NCI-H1092 treated with DMSO at 0.1 percent for 48 hours (cell line): ENCODE data around the gene APBA2.

Source experiments
- DNase-seq: peaks from one replicate; lab custom pipeline; 2025; lab: John Stamatoyannopoulos, UW

Gene APBA2

DNA sequence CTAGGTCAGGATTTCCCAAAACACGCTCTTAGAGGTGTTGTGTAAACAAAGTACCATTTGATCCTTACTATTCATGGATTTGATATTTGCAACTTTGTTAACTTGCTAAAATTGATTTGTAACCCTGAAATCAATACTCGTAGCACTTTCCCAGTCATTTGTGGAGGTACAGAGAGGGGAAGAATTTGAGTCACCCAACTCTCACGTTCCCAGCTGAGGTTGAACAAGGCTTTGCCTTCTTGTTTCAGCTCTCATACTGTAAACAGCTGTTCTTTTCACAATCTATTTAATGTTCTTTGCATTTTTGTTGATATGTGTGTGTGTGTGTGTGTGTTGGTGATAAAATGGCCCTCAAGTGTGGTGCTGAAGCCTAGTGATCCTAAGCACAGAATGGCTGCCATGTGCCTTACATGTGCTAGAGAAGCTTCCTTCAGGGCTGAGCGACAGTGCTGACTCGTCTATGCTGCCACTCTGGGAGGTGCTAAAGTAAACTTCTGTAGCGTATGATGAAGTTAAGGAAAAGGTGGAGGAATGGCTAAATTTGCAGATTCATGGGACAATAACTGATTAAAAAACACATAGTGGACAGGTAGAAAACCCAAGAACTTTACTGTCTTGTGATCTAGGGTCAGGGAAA is 173.2 kb downstream of the APBA2 start:
- DNase-seq = no peak

DNA sequence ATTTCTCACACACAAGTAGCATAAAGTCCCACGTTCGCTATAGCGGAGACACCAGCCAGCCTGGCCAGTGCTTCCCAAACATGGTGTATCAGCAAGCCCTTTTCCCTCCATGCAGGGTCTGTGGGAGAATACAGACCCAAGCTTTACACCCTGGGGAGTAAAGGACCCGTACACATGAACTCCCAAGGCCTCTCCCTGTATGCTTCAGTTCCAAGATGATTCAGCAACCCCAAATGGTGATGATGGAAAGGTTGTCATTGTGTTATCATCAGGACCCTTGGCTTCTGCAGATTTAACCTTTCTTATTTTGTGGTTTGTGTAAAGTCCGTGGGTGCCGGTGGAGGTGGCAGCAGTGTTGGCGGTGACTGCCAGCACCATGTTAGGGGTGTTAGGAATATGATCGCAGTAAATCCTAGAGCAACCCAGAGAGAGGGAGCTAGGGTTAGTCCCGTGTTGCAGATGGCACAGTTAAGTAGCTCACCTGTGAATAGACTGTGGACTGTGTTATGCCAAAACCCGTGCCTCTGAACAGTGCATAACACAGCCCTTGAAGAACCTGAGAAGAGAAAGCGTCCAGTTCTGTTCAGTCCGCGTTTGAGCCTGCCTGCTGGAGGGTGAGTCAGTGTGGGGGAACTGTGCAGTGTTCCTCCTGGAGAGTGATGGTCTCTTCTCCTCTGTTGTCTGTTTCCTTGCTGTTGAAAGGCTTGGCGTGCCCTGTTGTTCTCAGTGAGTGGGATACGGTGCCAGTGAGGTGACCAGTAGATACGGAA is 174.3 kb downstream of the APBA2 start:
- no peak for DNase-seq

DNA sequence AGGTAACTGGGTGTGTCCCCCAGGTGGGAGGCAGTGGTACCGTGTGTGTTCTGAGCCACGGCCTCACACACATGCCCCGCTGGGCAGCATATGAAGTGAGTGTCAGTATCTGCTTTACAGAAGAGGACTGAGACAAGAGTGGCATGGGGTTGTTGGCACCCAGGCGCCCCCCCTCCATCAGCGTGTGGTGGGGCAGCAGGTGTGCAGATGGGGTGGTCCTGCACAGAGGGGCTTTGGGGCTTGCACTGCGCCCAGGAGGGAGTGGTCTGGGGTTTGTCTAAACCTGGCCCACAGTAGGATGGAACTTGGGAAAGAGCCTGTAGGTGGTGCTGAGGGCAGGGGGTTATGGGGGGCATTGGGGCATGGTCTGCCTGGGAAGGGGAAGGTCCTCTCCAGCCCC is 176.0 kb downstream of the APBA2 start:
- DNase-seq = no peak

DNA sequence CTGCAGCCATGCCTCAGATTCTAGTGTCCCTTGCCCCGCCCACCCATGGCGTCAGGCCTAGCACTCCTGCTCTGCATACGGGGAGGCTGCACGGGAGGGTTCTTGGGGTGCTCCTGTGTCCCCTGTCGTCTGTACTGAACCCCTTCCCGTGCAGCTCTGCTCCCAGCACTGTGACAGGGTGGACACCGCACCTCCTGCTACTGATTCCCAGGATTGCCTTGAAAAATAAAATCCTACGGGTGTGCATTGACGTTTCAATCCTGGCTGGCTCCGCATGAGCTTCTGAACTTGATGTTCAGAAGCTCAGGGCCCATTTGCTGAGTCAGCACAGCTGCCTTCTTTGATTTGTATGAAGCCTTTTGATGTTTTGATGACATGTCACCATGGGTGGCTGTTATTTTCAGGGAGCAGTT is 176.4 kb downstream of the APBA2 start:
- DNase-seq = no peak

DNA sequence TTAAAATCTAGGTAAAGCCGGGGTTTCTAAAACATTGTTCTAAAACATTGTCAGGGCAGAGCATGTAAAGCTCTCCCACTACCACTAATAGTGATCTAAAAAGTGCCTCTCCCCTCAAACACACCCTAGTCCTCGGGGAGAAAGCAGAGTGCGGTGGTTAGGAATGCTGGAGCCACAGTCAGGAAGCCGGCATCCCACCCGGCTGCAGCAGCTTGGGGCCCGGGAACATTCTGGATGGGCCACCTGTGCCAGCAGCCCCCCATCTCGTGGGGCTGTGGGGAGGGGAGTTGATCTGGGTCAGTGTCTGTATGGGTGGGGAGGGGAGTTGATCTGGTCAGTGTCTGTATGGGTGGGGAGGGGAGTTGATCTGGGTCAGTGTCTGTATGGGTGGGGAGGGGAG is 176.9 kb downstream of the APBA2 start:
- no peak for DNase-seq

DNA sequence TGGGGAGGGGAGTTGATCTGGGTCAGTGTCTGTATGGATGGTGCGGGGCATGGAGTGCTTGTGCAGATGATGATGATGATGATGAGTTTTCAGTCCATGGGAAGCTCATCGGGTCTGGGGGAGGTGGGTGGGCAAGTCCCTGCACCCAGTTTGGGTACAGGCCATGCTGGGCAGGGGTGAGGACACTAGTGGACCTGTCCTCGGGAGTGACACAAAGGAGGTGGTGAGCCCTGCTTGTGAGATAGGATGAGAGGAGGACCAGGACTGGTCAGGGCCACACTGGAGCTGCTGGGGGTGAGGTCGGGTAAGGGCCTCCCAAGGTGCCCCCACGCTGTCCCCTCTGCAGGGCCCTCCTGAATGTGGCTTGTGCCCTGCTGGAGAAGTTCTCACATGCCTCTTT is 177.9 kb downstream of the APBA2 start:
- DNase-seq = no peak

DNA sequence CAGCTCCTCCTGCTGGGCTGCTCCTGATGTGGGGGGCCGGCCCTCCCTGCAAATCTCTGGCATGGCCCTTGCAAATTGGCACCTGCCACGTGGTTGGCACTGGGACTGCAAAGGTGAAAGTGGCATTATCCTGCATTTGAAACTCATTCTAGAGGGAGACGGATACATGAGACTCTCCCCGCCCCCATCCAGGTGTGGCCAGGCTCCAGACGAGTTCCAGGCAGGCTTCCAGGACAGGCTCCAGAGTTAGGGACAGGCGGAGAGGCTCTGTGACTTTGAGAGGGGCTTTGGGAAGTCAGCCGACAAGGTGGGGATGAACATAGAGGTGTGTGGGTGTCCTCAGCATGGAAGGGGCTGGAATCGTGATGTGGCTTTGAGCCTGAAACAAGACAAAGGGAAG is 178.5 kb downstream of the APBA2 start:
- no peak for DNase-seq

DNA sequence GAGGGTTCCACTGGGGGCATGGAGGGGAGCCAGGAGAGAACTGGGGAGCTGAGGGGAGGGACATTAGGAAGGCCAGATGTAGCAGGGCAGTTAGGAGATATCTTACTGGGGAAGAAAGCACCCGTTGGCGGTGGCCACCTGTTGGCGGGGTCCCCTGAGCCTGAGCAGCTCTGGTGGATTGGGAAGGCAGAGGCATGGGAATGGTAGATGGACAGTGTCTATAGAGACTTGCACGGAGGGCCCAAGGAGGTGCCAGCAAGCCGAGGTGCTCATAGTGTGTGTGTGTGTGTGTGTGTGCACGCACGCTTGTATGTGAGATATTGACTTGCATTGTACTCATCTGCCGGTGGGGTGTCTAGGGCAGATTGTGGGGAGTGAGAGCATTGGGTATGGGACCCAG is 179.0 kb downstream of the APBA2 start:
- DNase-seq = no peak

DNA sequence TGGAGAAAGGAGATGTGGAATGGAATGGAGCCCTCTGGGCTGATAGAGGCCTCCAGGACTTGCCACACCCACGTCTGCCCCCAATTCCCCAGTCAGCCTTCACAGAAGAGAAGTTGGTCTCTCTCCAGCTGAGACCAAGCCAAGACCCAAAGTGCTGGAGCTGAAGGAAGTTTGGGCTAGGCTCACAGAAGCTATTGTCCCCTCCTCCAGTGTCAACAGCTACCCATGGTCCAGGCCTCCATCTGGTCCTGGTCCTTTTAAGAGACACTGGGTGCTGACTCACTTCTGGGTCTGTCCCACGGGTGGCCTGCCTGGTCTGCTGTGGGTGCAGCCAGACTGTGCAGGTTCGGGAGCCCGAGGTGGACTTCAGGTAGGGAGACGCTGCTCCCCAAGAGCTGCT is 179.8 kb downstream of the APBA2 start:
- no peak for DNase-seq

DNA sequence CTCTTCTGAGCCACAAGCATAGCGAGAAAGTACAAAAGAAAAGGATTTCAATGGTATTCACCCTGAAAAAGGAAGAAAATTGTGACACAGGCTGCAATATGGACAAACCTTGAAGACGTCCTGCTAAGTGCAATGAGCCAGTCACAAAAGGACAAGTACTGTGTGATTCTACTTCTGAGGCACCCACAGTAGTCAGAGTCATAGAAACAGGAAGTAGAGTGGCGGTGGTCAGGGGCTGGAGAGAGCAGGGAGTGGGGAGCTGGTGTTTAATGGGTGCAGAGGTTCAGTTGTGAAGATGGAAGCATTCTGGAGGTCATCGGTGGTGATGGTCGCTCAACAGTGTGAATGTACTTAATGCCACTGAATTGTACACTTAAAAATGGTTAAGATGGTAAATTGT is 180.5 kb downstream of the APBA2 start:
- DNase-seq = no peak

DNA sequence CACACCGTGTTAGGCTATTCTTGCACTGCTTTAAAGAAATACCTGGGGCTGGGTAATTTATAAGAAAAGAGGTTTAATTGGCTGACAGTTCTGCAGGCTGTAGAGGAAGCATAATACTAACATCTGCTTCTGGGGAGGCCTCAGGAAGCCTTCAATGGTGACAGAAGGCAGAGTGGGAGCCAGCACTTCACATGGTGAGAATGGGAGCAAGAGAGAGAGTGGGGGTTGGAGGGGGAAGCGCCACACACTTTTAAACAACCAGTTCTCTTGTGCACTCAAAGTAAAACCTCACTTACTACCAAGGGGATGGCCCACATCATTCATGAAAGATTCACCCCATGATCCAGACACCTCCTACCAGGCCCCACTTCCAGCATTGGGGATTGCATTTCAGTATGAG is 181.1 kb downstream of the APBA2 start:
- DNase-seq = no peak

DNA sequence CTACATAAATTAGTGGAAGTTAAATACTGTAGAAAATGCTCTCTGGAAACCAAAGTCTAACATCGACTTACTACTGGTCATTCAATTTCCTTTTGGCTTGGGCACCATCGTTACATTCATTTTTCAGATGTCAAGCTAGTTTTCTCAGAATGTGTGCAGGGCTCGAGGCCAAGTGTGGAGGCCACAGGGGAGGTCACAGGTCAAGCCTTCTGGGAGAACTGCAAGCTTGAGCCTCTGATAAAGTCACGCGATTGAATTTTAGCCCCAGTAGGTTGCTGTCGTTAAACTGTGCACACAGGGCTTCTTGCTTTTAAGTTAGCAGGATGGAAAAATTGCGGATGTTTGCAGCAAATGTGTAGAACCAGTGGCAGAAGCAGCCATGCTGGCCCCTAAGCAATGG is 182.2 kb downstream of the APBA2 start:
- DNase-seq = no peak

DNA sequence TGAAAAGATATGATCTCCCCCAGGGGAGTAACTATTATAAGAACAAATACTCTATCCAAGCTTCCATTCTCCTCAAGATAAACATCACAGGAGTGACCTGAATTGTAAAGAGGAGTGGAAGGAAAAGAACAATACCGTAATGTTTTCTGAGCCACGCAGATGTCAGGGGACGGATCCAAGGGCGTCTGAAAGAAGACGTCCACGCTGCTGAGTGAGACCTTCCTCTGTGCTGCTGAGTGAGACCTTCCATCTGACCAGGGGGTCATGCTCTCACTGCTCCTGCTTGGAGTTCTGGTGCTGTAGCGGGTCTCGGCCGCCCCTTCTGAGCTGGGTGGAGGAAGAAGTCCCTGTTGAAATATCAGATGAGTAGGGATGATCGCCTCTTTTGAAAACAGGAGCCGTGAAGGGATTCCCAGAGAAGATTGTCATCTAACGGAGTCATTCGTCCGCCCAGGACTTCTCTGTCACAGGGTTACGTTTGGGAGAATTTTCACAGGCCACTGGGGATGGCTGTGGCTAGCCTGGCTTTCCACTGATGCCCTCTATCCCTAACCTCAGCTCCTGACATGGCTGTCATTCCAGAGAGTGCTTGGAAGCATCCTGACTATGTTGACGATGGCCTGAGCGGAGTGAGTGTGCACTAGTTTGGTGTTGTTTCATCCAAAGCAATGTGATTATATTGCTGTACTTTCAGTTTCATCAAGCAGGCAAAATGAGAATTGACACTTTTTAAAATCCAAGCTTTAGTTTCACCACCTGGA is 184.9 kb downstream of the APBA2 start:
- no peak for DNase-seq

DNA sequence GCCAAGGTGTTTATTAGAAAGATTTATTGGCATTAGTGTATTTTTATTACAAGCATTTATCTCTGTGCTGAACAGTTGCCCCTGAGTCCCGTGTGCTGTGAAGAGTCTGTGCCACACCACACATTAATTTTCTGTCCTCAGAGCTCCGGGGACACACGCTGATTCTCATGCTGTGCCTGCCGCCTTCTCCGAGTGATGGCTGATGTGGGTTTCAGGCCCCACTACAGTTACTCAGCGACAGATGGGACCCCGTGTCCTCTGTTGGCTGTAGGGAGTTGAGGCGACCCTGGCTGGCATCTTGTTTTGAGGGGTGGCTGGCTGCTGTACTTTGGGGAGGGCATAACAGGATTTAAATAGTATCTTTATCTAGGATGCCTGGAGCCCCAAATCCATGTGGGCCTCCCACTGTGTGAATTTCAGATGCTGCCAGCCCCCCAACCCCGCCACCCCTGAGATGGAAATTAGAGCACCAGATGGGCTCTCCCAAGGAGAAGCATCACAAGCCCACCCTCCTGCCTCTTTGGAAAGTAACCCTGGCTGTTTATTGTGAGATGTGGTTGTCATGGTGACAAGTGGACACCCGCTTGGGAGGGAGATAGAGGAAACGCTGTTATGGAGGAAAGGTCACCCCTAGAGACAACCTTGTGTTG is 185.6 kb downstream of the APBA2 start:
- no peak for DNase-seq

DNA sequence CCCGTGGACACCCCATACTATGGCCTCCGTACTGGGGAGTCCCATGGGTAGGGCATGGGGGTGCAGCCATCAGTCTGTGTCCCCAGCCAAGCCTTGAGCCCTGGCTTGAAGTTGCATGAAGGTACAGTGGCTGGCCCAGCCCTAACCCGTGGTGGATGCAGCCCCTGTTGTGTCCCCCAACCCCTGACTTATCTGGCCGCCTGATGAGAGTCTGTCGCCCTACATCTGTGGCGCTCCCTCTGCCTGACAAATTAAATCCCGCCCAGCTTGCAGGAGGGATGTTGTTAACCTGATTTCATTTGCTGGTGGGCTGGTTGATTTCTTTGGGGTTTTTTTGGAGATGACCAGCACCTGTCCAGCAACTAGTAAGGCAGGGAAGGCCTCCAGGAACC is 186.1 kb downstream of the APBA2 start:
- no peak for DNase-seq

DNA sequence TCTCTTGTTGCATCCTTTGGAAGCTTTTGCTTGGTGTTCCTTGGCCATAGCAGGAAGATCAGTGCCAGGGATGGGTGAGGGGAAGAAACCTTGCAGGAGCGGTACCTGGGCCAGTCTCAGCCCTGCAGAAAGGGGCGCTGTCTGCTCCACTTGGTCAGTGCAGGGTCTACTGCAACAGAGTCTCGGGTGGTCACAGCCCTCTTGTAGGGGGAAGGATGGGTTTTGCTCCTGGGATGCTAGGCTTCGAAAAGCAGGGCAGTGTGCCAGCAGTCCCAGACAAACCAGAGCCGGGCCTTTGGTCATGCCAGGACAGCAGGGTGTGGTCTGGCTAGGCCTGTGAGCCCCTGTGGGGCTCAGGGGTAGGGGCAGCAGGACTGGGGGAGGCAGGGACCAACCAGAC is 186.7 kb downstream of the APBA2 start:
- no peak for DNase-seq

DNA sequence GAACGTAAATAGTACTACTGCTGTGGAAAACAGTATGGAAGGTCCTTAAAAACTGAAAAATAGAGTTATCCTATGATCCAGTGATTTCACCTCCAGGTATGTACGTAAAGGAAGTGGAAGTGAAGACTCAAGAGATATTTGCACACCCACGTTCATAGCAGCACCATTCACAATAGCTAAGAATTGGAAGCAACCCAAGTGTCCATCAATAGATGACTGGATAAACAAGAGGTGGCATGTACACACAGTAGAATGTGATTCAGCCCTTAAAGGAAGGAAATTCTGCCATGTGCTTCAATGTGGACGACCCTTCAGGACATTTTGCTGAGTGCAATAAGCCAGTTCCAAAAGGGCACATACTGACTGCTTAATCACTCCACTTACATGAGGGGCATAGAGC is 188.3 kb downstream of the APBA2 start:
- no peak for DNase-seq

DNA sequence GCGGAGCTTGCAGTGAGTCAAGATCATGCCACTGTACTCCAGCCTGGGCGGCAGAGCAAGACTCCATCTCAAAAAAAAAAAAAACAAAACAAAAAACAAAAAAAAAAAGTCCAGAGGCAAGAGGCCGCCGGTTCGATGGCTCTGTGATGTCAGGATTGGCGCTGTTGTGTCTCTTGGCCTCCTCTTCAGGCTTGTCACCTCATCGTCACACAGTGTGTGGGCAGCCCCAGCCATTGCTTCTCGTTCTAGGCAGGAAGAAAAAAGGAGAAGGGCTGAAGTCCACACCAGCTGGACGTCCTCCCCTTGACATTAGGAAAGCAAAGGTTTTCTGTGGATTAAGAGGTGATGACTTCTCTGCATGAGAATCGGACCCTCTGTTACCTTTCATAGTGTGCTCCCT is 192.8 kb downstream of the APBA2 start:
- DNase-seq = no peak

DNA sequence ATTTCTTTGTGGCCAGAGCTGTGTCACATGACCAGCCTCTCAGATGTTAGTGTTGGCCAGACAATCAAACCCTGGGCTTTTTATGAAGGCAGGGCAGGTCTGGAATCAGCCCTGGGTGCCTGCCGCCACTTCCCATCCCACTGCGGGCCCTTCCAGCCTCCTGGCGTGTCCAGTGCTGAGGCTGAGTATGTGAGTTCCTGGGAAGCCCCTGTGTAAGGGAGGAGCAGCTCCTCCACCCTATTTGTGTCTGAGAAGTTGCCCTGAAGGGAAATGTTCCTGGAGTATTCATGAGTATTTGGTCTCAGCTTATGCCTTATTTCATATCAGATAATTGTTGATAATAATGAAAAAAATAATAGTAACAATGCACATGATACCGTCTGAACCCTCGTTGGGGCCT is 193.7 kb downstream of the APBA2 start:
- no peak for DNase-seq

DNA sequence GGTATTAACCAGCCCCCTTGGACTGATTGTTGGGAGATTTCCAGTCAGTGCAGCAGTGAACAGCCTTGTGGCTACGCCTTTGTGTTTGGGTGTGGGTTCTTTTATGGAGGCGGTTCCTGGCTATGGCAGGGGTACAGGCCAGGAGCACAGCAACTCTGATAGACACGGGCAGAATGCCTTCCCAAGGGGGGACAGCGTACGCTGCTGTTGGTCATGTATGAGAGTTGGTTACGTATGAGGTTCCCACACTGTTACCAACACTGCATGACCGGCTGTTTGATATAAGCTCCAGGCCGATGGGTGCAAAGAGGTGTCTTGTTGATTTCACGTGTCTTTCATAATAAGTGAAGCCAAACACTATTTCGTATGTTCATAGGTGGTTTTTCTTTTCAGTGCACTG is 196.0 kb downstream of the APBA2 start:
- DNase-seq = no peak

DNA sequence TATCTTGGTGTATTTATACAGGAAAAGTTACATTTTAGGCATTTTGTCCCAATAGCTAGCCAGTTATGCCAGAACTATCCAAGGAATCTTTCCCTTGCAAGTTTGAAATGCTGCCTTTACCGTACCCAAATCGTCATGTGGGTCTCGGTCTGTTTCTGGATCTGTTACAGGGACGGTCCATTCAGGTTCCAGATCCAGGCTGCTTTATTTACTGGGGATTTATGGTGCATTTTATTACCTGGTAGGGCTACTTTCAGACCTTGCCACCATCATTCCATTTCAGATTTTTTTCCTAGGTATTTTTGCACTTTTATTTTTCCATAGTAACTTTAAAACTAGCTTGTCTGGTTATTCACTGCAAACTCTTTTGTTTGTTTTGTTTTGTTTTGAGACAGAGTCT is 197.4 kb downstream of the APBA2 start:
- DNase-seq = no peak

DNA sequence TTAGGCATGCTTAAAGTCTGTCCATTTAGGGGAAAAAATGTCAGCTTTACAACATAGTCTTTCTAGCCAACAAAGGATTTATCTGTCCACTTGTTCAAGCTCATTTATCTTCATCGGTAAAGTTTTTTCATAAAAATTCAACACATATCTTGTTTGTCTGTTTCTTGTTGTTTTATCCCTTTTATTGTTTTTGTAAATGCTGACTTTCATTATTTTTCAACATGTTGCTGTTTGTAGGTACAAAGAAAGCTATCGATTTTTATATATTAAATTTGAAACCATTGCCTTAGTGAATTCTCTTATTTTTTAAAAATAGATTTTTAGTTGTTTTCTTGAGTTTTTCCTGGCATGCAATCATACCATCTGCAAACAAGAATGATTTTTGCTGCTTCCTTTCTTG is 198.1 kb downstream of the APBA2 start:
- no peak for DNase-seq

DNA sequence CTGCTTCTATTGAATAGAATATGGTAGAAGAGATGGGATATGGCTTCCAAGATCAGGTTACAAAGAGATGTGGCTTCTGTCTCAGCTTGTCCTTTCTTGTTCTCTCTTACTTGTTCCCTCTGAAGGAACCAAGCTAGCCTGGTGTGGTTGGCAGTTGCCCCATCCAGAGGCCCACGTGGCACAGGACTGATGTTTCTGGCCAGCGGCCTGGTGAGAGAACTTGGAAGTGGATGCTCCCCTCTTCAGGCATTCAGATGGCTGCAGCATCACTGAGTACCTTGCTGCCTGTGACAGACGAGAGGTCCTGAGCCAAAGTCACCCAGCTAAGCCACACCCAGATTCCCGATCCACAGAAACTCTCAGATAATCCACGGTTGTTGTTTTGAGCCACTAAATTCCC is 200.2 kb downstream of the APBA2 start:
- no peak for DNase-seq
